WTC11 (cell line): ENCODE data around the gene OGFOD3. TPM values are rescaled to one million over a fixed set of nuclear protein-coding genes. Genes with fewer than 3 reads are reported as not detected.

Experiments used
- CDX4 ChIP-seq: fragments of 250-450 bp; sonication (Bioruptor Pico); IDR thresholded peaks from 2 replicates; pipeline ENCODE4 v1.9.0; 2021; ENCODE audit warnings: moderate library complexity, mild to moderate bottlenecking, inconsistent platforms, borderline replicate concordance
- EMX1 ChIP-seq: fragments of 250-450 bp; sonication (Bioruptor Pico); IDR thresholded peaks from 2 replicates; pipeline ENCODE4 v1.8.0; 2021; ENCODE audit warnings: mild to moderate bottlenecking
- ERG ChIP-seq: fragments of 250-450 bp; sonication (Bioruptor Pico); IDR thresholded peaks from 2 replicates; pipeline ENCODE4 v1.8.0; 2021; ENCODE audit warnings: mild to moderate bottlenecking
- ESRRA ChIP-seq: sonication (generic); formaldehyde crosslinking; IDR thresholded peaks from 2 replicates; pipeline ENCODE4 v1.8.1; 2022; ENCODE audit warnings: mild to moderate bottlenecking, missing genetic modification reagents, borderline replicate concordance
- ETV6 ChIP-seq: sonication (generic); formaldehyde crosslinking; IDR thresholded peaks from 2 replicates; pipeline ENCODE4 v1.8.1; 2022; ENCODE audit warnings: mild to moderate bottlenecking, missing genetic modification reagents
- FOXK1 ChIP-seq: sonication (generic); formaldehyde crosslinking; IDR thresholded peaks from 2 replicates; pipeline ENCODE4 v1.8.0; 2022; ENCODE audit warnings: mild to moderate bottlenecking, moderate library complexity, missing genetic modification reagents
- FOXP1 ChIP-seq: sonication (generic); formaldehyde crosslinking; IDR thresholded peaks from 2 replicates; pipeline ENCODE4 v1.8.0; 2022; ENCODE audit warnings: missing genetic modification reagents, mild to moderate bottlenecking, moderate library complexity, borderline replicate concordance
- GTF2I ChIP-seq: fragments of 250-450 bp; sonication (Bioruptor Pico); conservative IDR thresholded peaks from 2 replicates; pipeline ENCODE4 v1.4.0; 2021; ENCODE audit warnings: mild to moderate bottlenecking
- IRF2 ChIP-seq: sonication (generic); formaldehyde crosslinking; IDR thresholded peaks from 2 replicates; pipeline ENCODE4 v1.8.0; 2022; ENCODE audit warnings: low read depth, missing genetic modification reagents, borderline replicate concordance
- MAX ChIP-seq: sonication (generic); formaldehyde crosslinking; IDR thresholded peaks from 2 replicates; pipeline ENCODE4 v1.8.0; 2022; ENCODE audit warnings: mild to moderate bottlenecking, missing genetic modification reagents
- MXD4 ChIP-seq: fragments of 250-450 bp; sonication (Bioruptor Pico); IDR thresholded peaks from 2 replicates; pipeline ENCODE4 v1.8.0; 2021; ENCODE audit warnings: mild to moderate bottlenecking, moderate library complexity, borderline replicate concordance
- NFYB ChIP-seq: sonication (generic); formaldehyde crosslinking; conservative IDR thresholded peaks from 2 replicates; pipeline ENCODE4 v1.8.0; 2022; ENCODE audit warnings: low read depth, missing genetic modification reagents
- RORB ChIP-seq: fragments of 250-450 bp; sonication (Bioruptor Pico); IDR thresholded peaks from 2 replicates; pipeline ENCODE4 v1.9.0; 2021; ENCODE audit warnings: mild to moderate bottlenecking
- SMAD4 ChIP-seq: sonication (generic); formaldehyde crosslinking; IDR thresholded peaks from 2 replicates; pipeline ENCODE4 v1.8.0; 2022; ENCODE audit warnings: mild to moderate bottlenecking, missing genetic modification reagents
- TCF7 ChIP-seq: sonication (generic); formaldehyde crosslinking; IDR thresholded peaks from 2 replicates; pipeline ENCODE4 v1.8.0; 2022; ENCODE audit warnings: mild to moderate bottlenecking, low read depth, missing genetic modification reagents, moderate library complexity
- TEAD4 ChIP-seq: sonication (generic); formaldehyde crosslinking; IDR thresholded peaks from 2 replicates; pipeline ENCODE4 v1.8.0; 2022; ENCODE audit warnings: mild to moderate bottlenecking, missing genetic modification reagents
- TP53 ChIP-seq: sonication (generic); formaldehyde crosslinking; IDR thresholded peaks from 2 replicates; pipeline ENCODE4 v1.8.1; 2023; ENCODE audit warnings: mild to moderate bottlenecking, missing genetic modification reagents
- ZNF416 ChIP-seq: fragments of 250-450 bp; sonication (Bioruptor Pico); IDR thresholded peaks from 2 replicates; pipeline ENCODE4 v1.9.0; 2021; ENCODE audit warnings: mild to moderate bottlenecking, inconsistent platforms
- ZNF423 ChIP-seq: fragments of 250-450 bp; sonication (Bioruptor Pico); IDR thresholded peaks from 2 replicates; pipeline ENCODE4 v2.1.2; 2022; ENCODE audit warnings: mild to moderate bottlenecking, moderate library complexity
- ZNF512 ChIP-seq: sonication (generic); formaldehyde crosslinking; IDR thresholded peaks from 2 replicates; pipeline ENCODE4 v1.8.1; 2022; ENCODE audit warnings: missing genetic modification reagents, borderline replicate concordance
- total RNA-seq: library from RNA; stranded (reverse); gene quantifications from 3 replicates; pipeline ENCODE4 v1.2.3, GENCODE V29; 2021
- TF ChIP-seq, protein P1 (sequence below): fragments of 250-450 bp; sonication (Bioruptor Pico); IDR thresholded peaks from 2 replicates; pipeline ENCODE4 v1.9.0; 2021; ENCODE audit warnings: mild to moderate bottlenecking
- TF ChIP-seq, protein P2 (sequence below): sonication (generic); formaldehyde crosslinking; IDR thresholded peaks from 2 replicates; pipeline ENCODE4 v1.8.0; 2022; ENCODE audit warnings: mild to moderate bottlenecking, missing genetic modification reagents
- TF ChIP-seq, protein P3 (sequence below): sonication (generic); formaldehyde crosslinking; conservative IDR thresholded peaks from 2 replicates; pipeline ENCODE4 v1.8.1; 2022; ENCODE audit warnings: mild to moderate bottlenecking, missing genetic modification reagents
- TF ChIP-seq, protein P4 (sequence below): fragments of 200-600 bp; IDR thresholded peaks from 2 replicates; pipeline ENCODE4 v1.8.0; 2022; ENCODE audit warnings: antibody characterized with exemption
- TF ChIP-seq, protein P5 (sequence below): sonication (generic); formaldehyde crosslinking; conservative IDR thresholded peaks from 2 replicates; pipeline ENCODE4 v1.8.1; 2023; ENCODE audit warnings: mild to moderate bottlenecking, low read depth, missing genetic modification reagents, moderate library complexity

The OGFOD3 gene
- total RNA-seq, 1 experiment from 2014 or later: 20.4 TPM

DNA sequence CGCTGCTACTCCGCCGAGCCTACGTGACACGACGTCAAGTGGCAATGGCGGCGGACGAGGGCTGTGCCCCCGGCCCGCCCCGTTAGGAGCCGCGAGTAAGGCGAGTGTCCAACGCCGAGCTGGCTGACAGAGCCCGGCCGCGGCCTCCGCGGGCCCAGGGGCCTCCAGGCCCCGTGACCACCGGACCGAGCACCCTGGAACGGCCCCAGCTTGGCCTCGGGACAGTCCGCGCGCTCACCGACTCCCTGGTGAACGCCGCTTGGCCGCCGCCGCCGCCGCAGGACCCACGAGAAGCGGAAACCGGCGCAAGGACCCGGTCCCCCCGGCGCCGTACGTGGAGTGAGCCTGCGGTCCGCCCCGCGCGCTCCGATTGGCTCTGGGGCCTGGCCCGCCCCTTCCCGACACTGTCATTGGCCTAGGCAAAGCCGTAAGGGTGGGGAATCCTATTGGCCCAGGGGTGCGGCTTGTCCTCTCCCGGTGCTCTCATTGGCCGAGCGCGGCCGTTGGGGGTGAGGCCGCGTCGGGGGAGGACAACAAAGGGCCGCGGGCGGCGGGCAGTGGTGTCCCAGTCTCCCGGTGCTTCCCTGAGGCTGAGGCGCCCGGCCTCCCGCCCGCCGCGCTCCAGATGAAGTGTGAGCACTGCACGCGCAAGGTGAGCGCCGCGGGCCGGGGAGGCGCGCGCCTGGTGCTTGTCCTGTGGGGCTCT, 39.9 kb upstream of the OGFOD3 start, which contains the start of gene NARF (continued):
- TF ChIP-seq, protein P1, sequence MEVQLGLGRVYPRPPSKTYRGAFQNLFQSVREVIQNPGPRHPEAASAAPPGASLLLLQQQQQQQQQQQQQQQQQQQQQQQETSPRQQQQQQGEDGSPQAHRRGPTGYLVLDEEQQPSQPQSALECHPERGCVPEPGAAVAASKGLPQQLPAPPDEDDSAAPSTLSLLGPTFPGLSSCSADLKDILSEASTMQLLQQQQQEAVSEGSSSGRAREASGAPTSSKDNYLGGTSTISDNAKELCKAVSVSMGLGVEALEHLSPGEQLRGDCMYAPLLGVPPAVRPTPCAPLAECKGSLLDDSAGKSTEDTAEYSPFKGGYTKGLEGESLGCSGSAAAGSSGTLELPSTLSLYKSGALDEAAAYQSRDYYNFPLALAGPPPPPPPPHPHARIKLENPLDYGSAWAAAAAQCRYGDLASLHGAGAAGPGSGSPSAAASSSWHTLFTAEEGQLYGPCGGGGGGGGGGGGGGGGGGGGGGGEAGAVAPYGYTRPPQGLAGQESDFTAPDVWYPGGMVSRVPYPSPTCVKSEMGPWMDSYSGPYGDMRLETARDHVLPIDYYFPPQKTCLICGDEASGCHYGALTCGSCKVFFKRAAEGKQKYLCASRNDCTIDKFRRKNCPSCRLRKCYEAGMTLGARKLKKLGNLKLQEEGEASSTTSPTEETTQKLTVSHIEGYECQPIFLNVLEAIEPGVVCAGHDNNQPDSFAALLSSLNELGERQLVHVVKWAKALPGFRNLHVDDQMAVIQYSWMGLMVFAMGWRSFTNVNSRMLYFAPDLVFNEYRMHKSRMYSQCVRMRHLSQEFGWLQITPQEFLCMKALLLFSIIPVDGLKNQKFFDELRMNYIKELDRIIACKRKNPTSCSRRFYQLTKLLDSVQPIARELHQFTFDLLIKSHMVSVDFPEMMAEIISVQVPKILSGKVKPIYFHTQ (CRISPR knock-in tag): no peak
- TF ChIP-seq ZNF423 (CRISPR knock-in tag) (no peak), GTF2I (CRISPR knock-in tag) (no peak), ZNF416 (CRISPR knock-in tag) (no peak), ZNF512 (CRISPR knock-in tag) (no peak), NFYB (CRISPR knock-in tag) (peak; percentile 95), TCF7 (CRISPR knock-in tag) (no peak), TP53 (CRISPR knock-in tag) (no peak), IRF2 (CRISPR knock-in tag) (no peak), EMX1 (CRISPR knock-in tag) (no peak), TEAD4 (CRISPR knock-in tag) (no peak), RORB (CRISPR knock-in tag) (no peak), ESRRA (CRISPR knock-in tag) (no peak), CDX4 (CRISPR knock-in tag) (no peak), ERG (CRISPR knock-in tag) (no peak), SMAD4 (CRISPR knock-in tag) (no peak), FOXP1 (peak; percentile 36; the same call in 1 of the 2 replicates), ETV6 (CRISPR knock-in tag) (peak; percentile 89), FOXK1 (CRISPR knock-in tag) (peak; percentile 91), MAX (peak; percentile 79), MXD4 (no peak)
- TF ChIP-seq, protein P2, sequence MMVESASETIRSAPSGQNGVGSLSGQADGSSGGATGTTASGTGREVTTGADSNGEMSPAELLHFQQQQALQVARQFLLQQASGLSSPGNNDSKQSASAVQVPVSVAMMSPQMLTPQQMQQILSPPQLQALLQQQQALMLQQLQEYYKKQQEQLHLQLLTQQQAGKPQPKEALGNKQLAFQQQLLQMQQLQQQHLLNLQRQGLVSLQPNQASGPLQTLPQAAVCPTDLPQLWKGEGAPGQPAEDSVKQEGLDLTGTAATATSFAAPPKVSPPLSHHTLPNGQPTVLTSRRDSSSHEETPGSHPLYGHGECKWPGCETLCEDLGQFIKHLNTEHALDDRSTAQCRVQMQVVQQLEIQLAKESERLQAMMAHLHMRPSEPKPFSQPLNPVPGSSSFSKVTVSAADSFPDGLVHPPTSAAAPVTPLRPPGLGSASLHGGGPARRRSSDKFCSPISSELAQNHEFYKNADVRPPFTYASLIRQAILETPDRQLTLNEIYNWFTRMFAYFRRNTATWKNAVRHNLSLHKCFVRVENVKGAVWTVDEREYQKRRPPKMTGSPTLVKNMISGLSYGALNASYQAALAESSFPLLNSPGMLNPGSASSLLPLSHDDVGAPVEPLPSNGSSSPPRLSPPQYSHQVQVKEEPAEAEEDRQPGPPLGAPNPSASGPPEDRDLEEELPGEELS (CRISPR knock-in tag): peak; percentile 74; the same call in 1 of the 2 replicates
- TF ChIP-seq, protein P3, sequence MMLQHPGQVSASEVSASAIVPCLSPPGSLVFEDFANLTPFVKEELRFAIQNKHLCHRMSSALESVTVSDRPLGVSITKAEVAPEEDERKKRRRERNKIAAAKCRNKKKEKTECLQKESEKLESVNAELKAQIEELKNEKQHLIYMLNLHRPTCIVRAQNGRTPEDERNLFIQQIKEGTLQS (CRISPR knock-in tag): no peak
- TF ChIP-seq, protein P4, sequence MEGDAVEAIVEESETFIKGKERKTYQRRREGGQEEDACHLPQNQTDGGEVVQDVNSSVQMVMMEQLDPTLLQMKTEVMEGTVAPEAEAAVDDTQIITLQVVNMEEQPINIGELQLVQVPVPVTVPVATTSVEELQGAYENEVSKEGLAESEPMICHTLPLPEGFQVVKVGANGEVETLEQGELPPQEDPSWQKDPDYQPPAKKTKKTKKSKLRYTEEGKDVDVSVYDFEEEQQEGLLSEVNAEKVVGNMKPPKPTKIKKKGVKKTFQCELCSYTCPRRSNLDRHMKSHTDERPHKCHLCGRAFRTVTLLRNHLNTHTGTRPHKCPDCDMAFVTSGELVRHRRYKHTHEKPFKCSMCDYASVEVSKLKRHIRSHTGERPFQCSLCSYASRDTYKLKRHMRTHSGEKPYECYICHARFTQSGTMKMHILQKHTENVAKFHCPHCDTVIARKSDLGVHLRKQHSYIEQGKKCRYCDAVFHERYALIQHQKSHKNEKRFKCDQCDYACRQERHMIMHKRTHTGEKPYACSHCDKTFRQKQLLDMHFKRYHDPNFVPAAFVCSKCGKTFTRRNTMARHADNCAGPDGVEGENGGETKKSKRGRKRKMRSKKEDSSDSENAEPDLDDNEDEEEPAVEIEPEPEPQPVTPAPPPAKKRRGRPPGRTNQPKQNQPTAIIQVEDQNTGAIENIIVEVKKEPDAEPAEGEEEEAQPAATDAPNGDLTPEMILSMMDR: no peak
- TF ChIP-seq, protein P5, sequence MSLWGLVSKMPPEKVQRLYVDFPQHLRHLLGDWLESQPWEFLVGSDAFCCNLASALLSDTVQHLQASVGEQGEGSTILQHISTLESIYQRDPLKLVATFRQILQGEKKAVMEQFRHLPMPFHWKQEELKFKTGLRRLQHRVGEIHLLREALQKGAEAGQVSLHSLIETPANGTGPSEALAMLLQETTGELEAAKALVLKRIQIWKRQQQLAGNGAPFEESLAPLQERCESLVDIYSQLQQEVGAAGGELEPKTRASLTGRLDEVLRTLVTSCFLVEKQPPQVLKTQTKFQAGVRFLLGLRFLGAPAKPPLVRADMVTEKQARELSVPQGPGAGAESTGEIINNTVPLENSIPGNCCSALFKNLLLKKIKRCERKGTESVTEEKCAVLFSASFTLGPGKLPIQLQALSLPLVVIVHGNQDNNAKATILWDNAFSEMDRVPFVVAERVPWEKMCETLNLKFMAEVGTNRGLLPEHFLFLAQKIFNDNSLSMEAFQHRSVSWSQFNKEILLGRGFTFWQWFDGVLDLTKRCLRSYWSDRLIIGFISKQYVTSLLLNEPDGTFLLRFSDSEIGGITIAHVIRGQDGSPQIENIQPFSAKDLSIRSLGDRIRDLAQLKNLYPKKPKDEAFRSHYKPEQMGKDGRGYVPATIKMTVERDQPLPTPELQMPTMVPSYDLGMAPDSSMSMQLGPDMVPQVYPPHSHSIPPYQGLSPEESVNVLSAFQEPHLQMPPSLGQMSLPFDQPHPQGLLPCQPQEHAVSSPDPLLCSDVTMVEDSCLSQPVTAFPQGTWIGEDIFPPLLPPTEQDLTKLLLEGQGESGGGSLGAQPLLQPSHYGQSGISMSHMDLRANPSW (CRISPR knock-in tag): no peak
